Measurements from ENCODE around the gene SYT8. TPM values are rescaled to one million over a fixed set of nuclear protein-coding genes. Genes with fewer than 3 reads are reported as not detected.

The SYT8 gene
- total RNA-seq, 4 donors from 2014 or later, result not detected

GRCh38 chr11:1880746-1881441 lies 46.1 kb downstream of the SYT8 start:
- H3K36me3 ChIP-seq, result peaks cover 0 to 20% (median 5%) of the 10 kb centered on the region in 4 donors
- H3K4me3 ChIP-seq, result no peak overlapping the region
- H3K4me1 ChIP-seq, result peaks cover 59 to 70% (median 66%) of the 10 kb centered on the region in 4 donors
- intact Hi-C loops (cut with DNase I), result loop anchor here (5.0 kb wide), 1 partner anchor 39 kb away; no protein-coding TSS in a partner anchor
- DNase-seq (ENCODE audit: extremely low spot score), result no peak
- WGBS, result 71% methylated on average over 6 of the region's 9 CpGs
- TF ChIP-seq POLR2AphosphoS5 (IDR thresholded peaks at IDR 0.05) (no peak), EP300 (IDR thresholded peaks at IDR 0.05) (no peak), POLR2A (IDR thresholded peaks at IDR 0.05; ENCODE audit: low read depth) (no peak), CTCF (IDR thresholded peaks at IDR 0.05) (no peak)
- H3K27ac ChIP-seq (replicated peaks in 1 of 4), result peak overlapping the region; percentile 79 to 84 (median 82)
- H3K27me3 ChIP-seq, result no peaks in the 10 kb centered on the region
- no peaks in the 10 kb centered on the region for H3K9me3 ChIP-seq

- H3K4me1 ChIP-seq, result peaks cover 51 to 62% (median 58%) of the 10 kb centered on the region in 4 donors
Measured at GRCh38 chr11:1881442-1882264, 46.9 kb downstream of the SYT8 start.

GRCh38 chr11:1882265-1883238 lies 47.8 kb downstream of the SYT8 start:
- peaks cover 0 to 34% (median 9%) of the 10 kb centered on the region in 4 donors for H3K36me3 ChIP-seq
- 18% methylated on average over 12 of the region's 23 CpGs for WGBS
- TF ChIP-seq CTCF (IDR thresholded peaks at IDR 0.05), result peak; percentile 81 to 94 (median 92)
- peak; percentile 16 to 59 for TF ChIP-seq POLR2AphosphoS5 (IDR thresholded peaks at IDR 0.05)
- no peak for TF ChIP-seq EP300 (IDR thresholded peaks at IDR 0.05)
- H3K9me3 ChIP-seq, result no peaks in the 10 kb centered on the region
- H3K27ac ChIP-seq (replicated peaks in 1 of 4), result peak overlapping the region; percentile 79 to 84 (median 82)
- no peaks in the 10 kb centered on the region for H3K27me3 ChIP-seq
- DNase-seq (ENCODE audit: extremely low spot score), result peak; percentile 96
- H3K4me3 ChIP-seq, result peak overlapping the region in 2 of 4 donors; percentile 2 to 17
- intact Hi-C loops (cut with DNase I), result loop anchor here (2.0 to 5.0 kb wide), 2 partner anchors 40 to 270 kb away; no protein-coding TSS in a partner anchor
- peaks cover 42 to 53% (median 49%) of the 10 kb centered on the region in 4 donors for H3K4me1 ChIP-seq

More at GRCh38 chr11:1881442-1882264, 46.9 kb downstream of the SYT8 start:
- H3K36me3 ChIP-seq, result peaks cover 0 to 27% (median 6%) of the 10 kb centered on the region in 4 donors
- no peak for DNase-seq (ENCODE audit: extremely low spot score)
- H3K27me3 ChIP-seq, result no peaks in the 10 kb centered on the region
- no peak for TF ChIP-seq CTCF (IDR thresholded peaks at IDR 0.05)
- no peak for TF ChIP-seq POLR2A (IDR thresholded peaks at IDR 0.05; ENCODE audit: low read depth)
- TF ChIP-seq POLR2AphosphoS5 (IDR thresholded peaks at IDR 0.05), result peak in 1 of 2 donors; percentile 18
- TF ChIP-seq EP300 (IDR thresholded peaks at IDR 0.05), result no peak
- H3K27ac ChIP-seq (replicated peaks in 1 of 4), result peak overlapping the region; percentile 79 to 84 (median 82)
- peak overlapping the region in 2 of 4 donors; percentile 2 to 17 for H3K4me3 ChIP-seq
- H3K9me3 ChIP-seq, result no peaks in the 10 kb centered on the region
- intact Hi-C loops (cut with DNase I), result loop anchor here (2.0 to 5.0 kb wide), 2 partner anchors 39 to 271 kb away; no protein-coding TSS in a partner anchor
- 21% methylated on average over 14 of the region's 43 CpGs for WGBS
